Left renal pelvis (tissue), 4 donors: ENCODE data around the gene CCDC88C. TPM values are rescaled to one million over a fixed set of nuclear protein-coding genes. Genes with fewer than 3 reads are reported as not detected.

Experiments
- DNase-seq, 4 donors: peaks; one replicate each; pipeline ENCODE4 v3.0.0-alpha.2; 2013; ENCODE audit warnings: low read depth in 4 of 4, low spot score in 3 of 4
- polyA plus RNA-seq, 4 donors: library from polyadenylated mRNA; unstranded; fragments of 120-200 nt; gene quantifications; one replicate each; pipeline ENCODE4 v1.2.1, GENCODE V29; 2013; ENCODE audit not compliant: insufficient read length in 4 of 4

Gene CCDC88C
- polyA plus RNA-seq, 4 donors: 8.9 to 46.7 (median 32.2) TPM

GRCh38 chr14:91333650-91334039 lies 84.0 kb downstream of the CCDC88C start:
- DNase-seq: no peak

- DNase-seq: no peak
Observed at GRCh38 chr14:91332986-91333649, 84.5 kb downstream of the CCDC88C start.

- DNase-seq: no peak
Observed at GRCh38 chr14:91332171-91332985, 85.2 kb downstream of the CCDC88C start.

- DNase-seq: no peak
Observed at GRCh38 chr14:91331721-91332120, 85.9 kb downstream of the CCDC88C start.

GRCh38 chr14:91330856-91331255 lies 86.8 kb downstream of the CCDC88C start:
- DNase-seq: no peak

- no peak for DNase-seq
Observed at GRCh38 chr14:91330096-91330696, 87.4 kb downstream of the CCDC88C start.

GRCh38 chr14:91329486-91330014 lies 88.1 kb downstream of the CCDC88C start:
- DNase-seq: no peak

- DNase-seq: no peak
Observed at GRCh38 chr14:91328313-91329050, 89.1 kb downstream of the CCDC88C start.

GRCh38 chr14:91327661-91328312 lies 89.8 kb downstream of the CCDC88C start:
- no peak for DNase-seq

- DNase-seq: no peak
Observed at GRCh38 chr14:91327250-91327595, 90.4 kb downstream of the CCDC88C start.

- DNase-seq: no peak
Observed at GRCh38 chr14:91326514-91327249, 90.9 kb downstream of the CCDC88C start.

GRCh38 chr14:91324606-91325575 lies 92.7 kb downstream of the CCDC88C start:
- DNase-seq: no peak

GRCh38 chr14:91323671-91324605 lies 93.7 kb downstream of the CCDC88C start:
- DNase-seq: no peak

- DNase-seq: no peak
Observed at GRCh38 chr14:91323031-91323430, 94.6 kb downstream of the CCDC88C start.

GRCh38 chr14:91322623-91323022 lies 95.0 kb downstream of the CCDC88C start:
- DNase-seq: no peak

- no peak for DNase-seq
Observed at GRCh38 chr14:91321131-91321530, 96.5 kb downstream of the CCDC88C start.

GRCh38 chr14:91320266-91320665 lies 97.4 kb downstream of the CCDC88C start:
- no peak for DNase-seq
